Measurements from ENCODE around the gene PTPN18. TPM values are rescaled to one million over a fixed set of nuclear protein-coding genes. Genes with fewer than 3 reads are reported as not detected.

The PTPN18 gene, protein sequence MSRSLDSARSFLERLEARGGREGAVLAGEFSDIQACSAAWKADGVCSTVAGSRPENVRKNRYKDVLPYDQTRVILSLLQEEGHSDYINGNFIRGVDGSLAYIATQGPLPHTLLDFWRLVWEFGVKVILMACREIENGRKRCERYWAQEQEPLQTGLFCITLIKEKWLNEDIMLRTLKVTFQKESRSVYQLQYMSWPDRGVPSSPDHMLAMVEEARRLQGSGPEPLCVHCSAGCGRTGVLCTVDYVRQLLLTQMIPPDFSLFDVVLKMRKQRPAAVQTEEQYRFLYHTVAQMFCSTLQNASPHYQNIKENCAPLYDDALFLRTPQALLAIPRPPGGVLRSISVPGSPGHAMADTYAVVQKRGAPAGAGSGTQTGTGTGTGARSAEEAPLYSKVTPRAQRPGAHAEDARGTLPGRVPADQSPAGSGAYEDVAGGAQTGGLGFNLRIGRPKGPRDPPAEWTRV
- 100 to 1,000 TPM in 1 of 4 donors, 10 to 100 TPM in 3; 43.1 to 104 (median 57.0) TPM for total RNA-seq

- TF ChIP-seq CTCF (IDR thresholded peaks at IDR 0.05), result peak in 1 of 3 donors; percentile 51
- DNase-seq (ENCODE audit: low spot score) (peak; percentile 50), ATAC-seq (ENCODE audit: low FRiP score) (peak; percentile 97)
Observed at GRCh38 chr2:130355578-130356431, at the start of gene PTPN18. TSS of gene PTPN18 (plus strand) at chr2:130356056. CDS start at chr2:130356108, 52 bp downstream.

GRCh38 chr2:130307850-130308249 is 48.0 kb upstream of the PTPN18 start:
- DNase-seq (ENCODE audit: low spot score) (no peak), ATAC-seq (ENCODE audit: low FRiP score) (no peak)
- no peak for TF ChIP-seq CTCF (IDR thresholded peaks at IDR 0.05)

- no peak for DNase-seq (ENCODE audit: low spot score)
- no peak for TF ChIP-seq CTCF (IDR thresholded peaks at IDR 0.05)
- no peak for ATAC-seq (ENCODE audit: low FRiP score)
Observed at GRCh38 chr2:130310881-130311280, 45.0 kb upstream of the PTPN18 start.

- no peak for TF ChIP-seq CTCF (IDR thresholded peaks at IDR 0.05)
- ATAC-seq (ENCODE audit: low FRiP score) (no peak), DNase-seq (ENCODE audit: low spot score) (no peak)
Observed at GRCh38 chr2:130313812-130314334, 42.0 kb upstream of the PTPN18 start.

GRCh38 chr2:130314377-130314776 is 41.5 kb upstream of the PTPN18 start:
- no peak for TF ChIP-seq CTCF (IDR thresholded peaks at IDR 0.05)
- ATAC-seq (ENCODE audit: low FRiP score), result no peak

DNA sequence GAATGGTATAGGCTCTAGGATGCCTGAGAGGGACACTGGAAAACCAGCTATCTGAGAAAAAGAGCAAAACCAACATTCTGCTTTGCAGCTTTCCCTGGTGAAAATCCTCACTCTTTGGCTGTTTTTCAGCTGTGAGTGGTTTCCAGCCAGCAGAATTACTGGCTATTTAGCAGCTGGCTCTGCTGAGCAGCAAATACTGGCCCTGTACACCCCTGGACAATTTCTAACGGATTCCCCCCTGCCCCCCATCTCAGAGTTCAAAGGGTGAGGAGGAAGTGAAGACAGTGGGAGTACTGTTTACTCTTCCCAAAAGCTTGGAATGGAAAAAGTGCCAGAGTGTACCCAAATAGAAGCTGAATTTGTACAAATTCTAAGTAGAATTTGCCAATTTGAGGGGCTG is 39.3 kb upstream of the PTPN18 start:
- DNase-seq (ENCODE audit: low spot score) (no peak), ATAC-seq (ENCODE audit: low FRiP score) (no peak)
- no peak for TF ChIP-seq CTCF (IDR thresholded peaks at IDR 0.05)

More at GRCh38 chr2:130314377-130314776, 41.5 kb upstream of the PTPN18 start:
- DNase-seq (ENCODE audit: low spot score), result no peak

Measured in omental fat pad (tissue), 4 donors.